ENCODE measurements around the gene IFT43. TPM values are rescaled to one million over a fixed set of nuclear protein-coding genes. Genes with fewer than 3 reads are reported as not detected.

IFT43 gene
- polyA plus RNA-seq, 1 of the 3 experiments (the other 2 are of a cell fraction), result 78.8 TPM

DNA sequence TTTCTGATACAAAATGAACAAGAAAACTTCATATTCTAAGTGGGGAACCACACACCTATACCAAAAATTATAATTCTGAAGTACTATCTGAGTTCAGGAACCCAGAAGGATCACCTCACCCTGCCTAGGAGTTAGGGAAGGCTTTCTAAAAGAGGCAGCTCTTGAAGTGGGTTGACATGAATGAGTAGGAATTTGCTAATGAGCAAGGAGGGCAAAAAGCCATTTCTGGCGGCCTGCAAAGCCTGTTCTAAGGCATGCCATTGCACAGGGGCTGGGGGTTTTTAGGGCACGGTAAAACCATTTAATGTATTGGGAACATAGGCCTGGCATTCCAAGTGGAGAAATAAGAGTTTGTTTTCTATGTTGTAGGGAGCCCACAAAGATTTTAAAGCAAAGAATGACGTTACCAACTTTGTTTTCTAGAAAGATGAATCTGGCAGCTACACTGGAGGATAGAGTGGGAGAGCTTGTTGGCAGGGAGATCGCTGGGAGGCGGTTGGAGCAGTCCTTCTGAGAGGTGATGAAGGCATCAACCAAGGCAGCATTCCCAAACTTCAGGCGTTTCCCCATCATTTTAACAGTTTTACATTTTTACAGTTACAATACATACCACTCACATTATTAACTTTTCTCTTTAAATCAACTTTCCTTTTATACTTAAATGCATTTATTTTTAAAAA, 14.1 kb downstream of the IFT43 start (continued):
- TF ChIP-seq SMC3 (IDR thresholded peaks at IDR 0.05; ENCODE audit: low read depth, low read length), result no peak
- TF ChIP-seq, protein P1, sequence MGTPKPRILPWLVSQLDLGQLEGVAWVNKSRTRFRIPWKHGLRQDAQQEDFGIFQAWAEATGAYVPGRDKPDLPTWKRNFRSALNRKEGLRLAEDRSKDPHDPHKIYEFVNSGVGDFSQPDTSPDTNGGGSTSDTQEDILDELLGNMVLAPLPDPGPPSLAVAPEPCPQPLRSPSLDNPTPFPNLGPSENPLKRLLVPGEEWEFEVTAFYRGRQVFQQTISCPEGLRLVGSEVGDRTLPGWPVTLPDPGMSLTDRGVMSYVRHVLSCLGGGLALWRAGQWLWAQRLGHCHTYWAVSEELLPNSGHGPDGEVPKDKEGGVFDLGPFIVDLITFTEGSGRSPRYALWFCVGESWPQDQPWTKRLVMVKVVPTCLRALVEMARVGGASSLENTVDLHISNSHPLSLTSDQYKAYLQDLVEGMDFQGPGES (IDR thresholded peaks at IDR 0.05; ENCODE audit: low read depth, low read length), result no peak

GRCh38 chr14:76002383-76002782, 16.8 kb downstream of the IFT43 start:
- Histone ChIP-seq H2AFZ (ENCODE audit: low read depth) (no peak overlapping the region), H3K4me2 (no peak overlapping the region), H3K4me1 (ENCODE audit: control insufficient read depth in 1 of 2, insufficient read depth in 2 of 2, low read depth in 1 of 2, low read length in 1 of 2) (no peaks in the 10 kb centered on the region), H3K4me3 (ENCODE audit: low read depth in 2 of 2, low read length in 1 of 2) (no peak overlapping the region), H3K9ac (no peak overlapping the region), H3K9me3 (peaks cover 8% of the 10 kb centered on the region; the same call in 1 of the 2 replicates), H3K36me3 (replicated peaks in 1 of 2; ENCODE audit: control insufficient read depth in 1 of 2, insufficient read depth in 2 of 2, low read length in 1 of 2) (peaks cover 64 to 66% of the 10 kb centered on the region in 2 experiments), H3K79me2 (ENCODE audit: insufficient read depth) (no peaks in the 10 kb centered on the region), H3K27me3 (ENCODE audit: insufficient read depth) (no peaks in the 10 kb centered on the region), H4K20me1 (ENCODE audit: insufficient read depth) (no peaks in the 10 kb centered on the region), H3K27ac (ENCODE audit: low read depth in 2 of 2, low read length in 1 of 2) (no peak overlapping the region), H3F3A (replicated peaks; ENCODE audit: insufficient read depth) (no peaks in the 10 kb centered on the region), H3K9me2 (no peaks in the 10 kb centered on the region)
- CTCF ChIA-PET, result interaction anchor here (0.7 to 1.5 kb wide), 4 partner anchors 12 to 351 kb away, joined by 3 read pairs; partner anchors contain the start of gene IFT43
- POLR2A ChIA-PET, result no interaction called here
- DNase-seq, result no peak
- 90% methylated on average over 1 of the region's 1 CpG for WGBS (ENCODE audit: low lambda C conversion rate)
- TF ChIP-seq CTCF (IDR thresholded peaks at IDR 0.05), result no peak
- no peak for TF ChIP-seq SMC3 (IDR thresholded peaks at IDR 0.05; ENCODE audit: low read depth, low read length)
- no peak for TF ChIP-seq GATA2 (CRISPR knock-in tag; IDR thresholded peaks at IDR 0.05)
- no peak for TF ChIP-seq ELF1 (IDR thresholded peaks at IDR 0.05)
- TF ChIP-seq TAF1 (IDR thresholded peaks at IDR 0.05; ENCODE audit: borderline replicate concordance, low read depth, low read length), result no peak

DNA sequence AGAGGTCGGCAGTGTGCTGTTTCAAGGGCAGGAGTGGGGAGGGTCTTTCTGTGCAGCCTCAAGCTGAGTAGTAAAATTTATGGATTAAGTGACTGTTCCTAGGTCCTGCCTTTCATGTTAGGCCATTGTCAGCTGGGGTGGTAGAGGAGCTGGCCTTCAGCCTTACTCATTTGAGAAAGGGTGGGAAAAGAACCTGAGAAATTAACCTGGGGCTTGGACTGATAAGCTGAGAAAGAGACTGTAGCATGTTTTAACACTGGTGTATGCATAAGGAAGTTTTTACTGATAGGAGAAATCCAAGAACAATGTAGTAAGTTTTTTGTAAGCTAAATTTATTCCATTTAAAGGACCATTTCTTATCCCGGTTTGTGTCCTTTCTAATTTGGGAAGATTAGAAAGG, 20.7 kb downstream of the IFT43 start:
- Histone ChIP-seq H3K4me3 (ENCODE audit: low read depth in 2 of 2, low read length in 1 of 2) (no peak overlapping the region), H3K27ac (ENCODE audit: low read depth in 2 of 2, low read length in 1 of 2) (no peak overlapping the region), H3K9ac (no peak overlapping the region), H3F3A (replicated peaks; ENCODE audit: insufficient read depth) (no peaks in the 10 kb centered on the region), H3K36me3 (replicated peaks in 1 of 2; ENCODE audit: control insufficient read depth in 1 of 2, insufficient read depth in 2 of 2, low read length in 1 of 2) (peaks cover 61 to 73% of the 10 kb centered on the region in 2 experiments), H3K9me3 (peaks cover 8% of the 10 kb centered on the region; the same call in 1 of the 2 replicates), H3K4me1 (ENCODE audit: control insufficient read depth in 1 of 2, insufficient read depth in 2 of 2, low read depth in 1 of 2, low read length in 1 of 2) (no peaks in the 10 kb centered on the region), H3K79me2 (ENCODE audit: insufficient read depth) (no peaks in the 10 kb centered on the region), H3K27me3 (ENCODE audit: insufficient read depth) (no peaks in the 10 kb centered on the region), H2AFZ (ENCODE audit: low read depth) (no peak overlapping the region), H3K9me2 (no peaks in the 10 kb centered on the region), H3K4me2 (no peak overlapping the region), H4K20me1 (ENCODE audit: insufficient read depth) (no peaks in the 10 kb centered on the region)
- ChIA-PET CTCF (interaction anchor here (0.6 to 2.5 kb wide), 7 partner anchors 23 to 346 kb away, joined by 3 to 10 read pairs (median 3); no protein-coding TSS in a partner anchor), POLR2A (no interaction called here)
- 95% methylated on average over 2 of the region's 2 CpGs for WGBS (ENCODE audit: low lambda C conversion rate)
- no peak for TF ChIP-seq RAD21 (IDR thresholded peaks at IDR 0.05; ENCODE audit: low read length)
- no peak for TF ChIP-seq MEF2A (IDR thresholded peaks at IDR 0.05; ENCODE audit: borderline replicate concordance, low read depth)
- DNase-seq, result no peak

Data from SK-N-SH (cell line).